ENCODE results near the gene CBX6. TPM values are rescaled to one million over a fixed set of nuclear protein-coding genes. Genes with fewer than 3 reads are reported as not detected.

CBX6 gene
- total and polyA plus RNA-seq, 9 of the 15 experiments (the other 6 are each of a cell fraction or from before 2014, with no cell fraction given), result 0.75 to 31.6 (median 8.0) TPM

- no peak overlapping the region for H2AFZ ChIP-seq (ENCODE audit: low read depth, low read length)
- in situ Hi-C loops (cut with MboI), result no loop called here
- H4K20me1 ChIP-seq (replicated peaks; ENCODE audit: control insufficient read depth, insufficient read depth, low read length), result 0 out of 2 replicates have a peak, but pooled peaks cover 4% of the 10 kb centered on the region
- ChIA-PET CTCF (ENCODE audit: low intra/inter-chr PET ratio) (no interaction called here), POLR2A (interaction anchor here (0.9 kb wide), 2 partner anchors 28 to 66 kb away, joined by 3 read pairs; no protein-coding TSS in a partner anchor)
- ATAC-seq, result no peak
- TF ChIP-seq NFXL1 (CRISPR knock-in tag; IDR thresholded peaks at IDR 0.05), result no peak
- TF ChIP-seq FOXJ3 (CRISPR knock-in tag; IDR thresholded peaks at IDR 0.05), result no peak
- TF ChIP-seq IRF9 (tag; IDR thresholded peaks at IDR 0.05), result no peak
- no peak for TF ChIP-seq E4F1 (CRISPR knock-in tag; IDR thresholded peaks at IDR 0.05; ENCODE audit: borderline replicate concordance)
- TF ChIP-seq EHMT2 (IDR thresholded peaks at IDR 0.05), result no peak
- TF ChIP-seq PHB (CRISPR knock-in tag; IDR thresholded peaks at IDR 0.05), result no peak
- TF ChIP-seq MAX (CRISPR knock-in tag; IDR thresholded peaks at IDR 0.05), result no peak
- no peak for TF ChIP-seq EP400 (IDR thresholded peaks at IDR 0.05)
- H3K36me3 ChIP-seq (ENCODE audit: control insufficient read depth, insufficient read depth, low read length), result no peaks in the 10 kb centered on the region
- H3K79me2 ChIP-seq (ENCODE audit: control insufficient read depth, insufficient read depth, low read length), result no peaks in the 10 kb centered on the region
- WGBS (ENCODE audit: insufficient coverage, low coverage, missing lambda C conversion rate), result 0% methylated on average over 5 of the region's 5 CpGs
- BruUV-seq (replicated peaks), result no TSS peak
- H3K9ac ChIP-seq (ENCODE audit: insufficient read depth in 1 of 2, low read depth in 2 of 2, low read length in 2 of 2), result no peak overlapping the region
- H3K4me3 ChIP-seq, result no peak overlapping the region
- H3K9me1 ChIP-seq (ENCODE audit: control insufficient read depth, insufficient read depth, low read length), result no peaks in the 10 kb centered on the region
- DNase-seq (ENCODE audit: extremely low read depth in 1 of 4, low spot score in 3 of 4), result no peak
- intact Hi-C loops (cut with micrococcal nuclease), result no loop called here
- no peaks in the 10 kb centered on the region for H3K9me3 ChIP-seq (replicated peaks; ENCODE audit: control insufficient read depth, insufficient read depth, low read depth, low read length)
- no peak overlapping the region for H3K4me2 ChIP-seq (ENCODE audit: insufficient read depth, low read length)
- peaks cover 0 to 12% of the 10 kb centered on the region in 2 experiments; a peak in 4 of 5 replicates for H3K27me3 ChIP-seq (ENCODE audit: control insufficient read depth in 2 of 2, insufficient read depth in 2 of 2, low read length in 2 of 2)
- no peak overlapping the region for H3K27ac ChIP-seq (ENCODE audit: extremely low read depth, low read depth, low read length)
- no peak for FAIRE-seq
- H3K4me1 ChIP-seq (replicated peaks in 1 of 2; ENCODE audit: control insufficient read depth in 2 of 2, insufficient read depth in 2 of 2, low read length in 2 of 2), result no peaks in the 10 kb centered on the region
Observed at GRCh38 chr22:38900677-38901076, 28.7 kb upstream of the CBX6 start.

Measured in K562 (cell line).